Measurements from ENCODE around the gene TRMT61B. TPM values are rescaled to one million over a fixed set of nuclear protein-coding genes. Genes with fewer than 3 reads are reported as not detected.

The TRMT61B gene
- total RNA-seq (2016; rRNA removed; fragmentation: Illumina TruSeq; extraction: Trizol) (23.5 and 29.7 TPM in 2 replicates), polyA plus RNA-seq (2011; rRNA removed) (15.3 and 19.7 TPM in 2 replicates), polyA minus RNA-seq (2011; rRNA and poly(A)+ RNA removed; ENCODE audit: low replicate concordance) (8.9 and 10.3 TPM in 2 replicates), Bru-seq, nascent RNA (percentile 79 among the genes with signal in this experiment), BruChase-seq, experiment 1, labeled RNA remaining after a 6-hour chase (percentile 70 among the genes with signal in this experiment), BruChase-seq, experiment 2, labeled RNA remaining after a 2-hour chase (percentile 82 among the genes with signal in this experiment)
- 14.6 and 25.8 TPM in 2 replicates for total RNA-seq (2016; cell fraction: cytosol; rRNA removed; fragmentation: Illumina TruSeq; extraction: Trizol; ENCODE audit: low read depth)
- 19.8 and 37.3 TPM in 2 replicates for total RNA-seq (2016; cell fraction: insoluble cytoplasmic fraction; rRNA removed; fragmentation: Illumina TruSeq; extraction: Trizol)
- 11.6 and 17.0 TPM in 2 replicates for total RNA-seq (2016; cell fraction: membrane; rRNA removed; fragmentation: Illumina TruSeq; extraction: Trizol)
- total RNA-seq (2016; cell fraction: nucleus; rRNA removed; fragmentation: Illumina TruSeq; extraction: Trizol), result 18.5 and 19.2 TPM in 2 replicates
- polyA plus RNA-seq (2011; cell fraction: cytosol; rRNA removed), result 8.7 and 11.6 TPM in 2 replicates
- polyA plus RNA-seq (2011; cell fraction: nucleus; rRNA removed), result 13.3 and 14.3 TPM in 2 replicates
- 18.4 and 19.0 TPM in 2 replicates for polyA plus RNA-seq (2012)
- polyA plus RNA-seq (2016; cell fraction: cytosol; fragmentation: Illumina TruSeq; extraction: Trizol; ENCODE audit: low read depth), result 3.4 and 3.7 TPM in 2 replicates
- polyA plus RNA-seq (2016; cell fraction: insoluble cytoplasmic fraction; fragmentation: Illumina TruSeq; extraction: Trizol; ENCODE audit: low read depth), result 36.4 and 36.6 TPM in 2 replicates
- 7.8 and 8.1 TPM in 2 replicates for polyA plus RNA-seq (2016; cell fraction: membrane; fragmentation: Illumina TruSeq; extraction: Trizol; ENCODE audit: low read depth)
- 38.0 and 40.7 TPM in 2 replicates for polyA plus RNA-seq (2016; cell fraction: nucleus; fragmentation: Illumina TruSeq; extraction: Trizol; ENCODE audit: insufficient read depth, low read depth)
- polyA minus RNA-seq (2011; cell fraction: cytosol; rRNA and poly(A)+ RNA removed), result 8.7 and 13.5 TPM in 2 replicates
- 20.9 and 25.7 TPM in 2 replicates for polyA minus RNA-seq (2011; cell fraction: nucleus; rRNA and poly(A)+ RNA removed)
- long read RNA-seq, experiment 1, transcript TRMT61B-201 (7 exons, 1,836 nt), result major isoform, 22 of 46 reads
- long read RNA-seq, experiment 1, partial matches to known transcripts, result 7 of 46 reads
- long read RNA-seq, experiment 1, other reads (novel, unspliced or antisense), result 17 of 46 reads
- long read RNA-seq, experiment 2, transcript TRMT61B-201 (7 exons, 1,836 nt), result major isoform, 13 of 31 reads
- long read RNA-seq, experiment 2, partial matches to known transcripts, result 5 of 31 reads
- long read RNA-seq, experiment 2, other reads (novel, unspliced or antisense), result 13 of 31 reads

GRCh38 chr2:28870146-28870891 is at the start of gene TRMT61B:
TRMT61B (minus strand) TSS chr2:28870309; CDS start chr2:28870277, 32 bp downstream.
- Histone ChIP-seq H3K4me2 (ENCODE audit: low read depth, low read length) (peak within 1 kb of the TSS; percentile 82), H2AFZ (ENCODE audit: low read length) (peak within 1 kb of the TSS; percentile 98), H3K36me3 (replicated peaks in 1 of 2; ENCODE audit: control insufficient read depth in 1 of 2, insufficient read depth in 2 of 2, low read length in 2 of 2) (peaks cover 0 to 9% of the 10 kb centered on the region in 2 experiments; a peak in 1 of 5 replicates), H3K4me3 (replicated peaks in 1 of 3; ENCODE audit: insufficient read depth in 1 of 3, low read depth in 2 of 3, low read length in 3 of 3) (peak within 1 kb of the TSS; percentile 88 to 98 (median 92)), H3K4me1 (ENCODE audit: insufficient read depth, low read length) (peaks cover 52% of the 10 kb centered on the region), H3K9me3 (ENCODE audit: low read length) (no peaks in the 10 kb centered on the region), H3K27me3 (ENCODE audit: control insufficient read depth in 1 of 2, insufficient read depth in 2 of 2, low read length in 2 of 2) (no peaks in the 10 kb centered on the region; a peak in 1 of 5 replicates), H4K20me1 (ENCODE audit: insufficient read depth, low read length) (no peaks in the 10 kb centered on the region), H3K27ac (ENCODE audit: extremely low read length, insufficient read depth, low read length) (peak within 1 kb of the TSS; percentile 73), H3K9ac (ENCODE audit: insufficient read depth, low read depth, low read length) (peak within 1 kb of the TSS; percentile 84), H3K79me2 (ENCODE audit: insufficient read depth, low read length) (peaks cover 36% of the 10 kb centered on the region)
- TSS peak; percentile 99 for BruUV-seq (replicated peaks)
- in situ Hi-C loops (cut with HindIII; ENCODE audit: extremely low pct_ligation_motif_present, low pct_unique_long_range_greater_than_20kb) (no loop called here), intact Hi-C loops (cut with micrococcal nuclease; ENCODE audit: unreplicated experiment) (loop anchor here (1.0 kb wide), 2 partner anchors 24 to 28 kb away; partner anchors contain the start of gene WDR43)
- 2% methylated on average over 17 of the region's 57 CpGs for WGBS (ENCODE audit: low lambda C conversion rate)
- peak; percentile 85 for FAIRE-seq
- peak; percentile 94 for DNase-seq (ENCODE audit: low spot score)
- peak; percentile 98 for ATAC-seq
- ChIA-PET POLR2A (interaction anchor here (0.8 to 2.8 kb wide), 13 partner anchors 9 to 119 kb away, joined by 3 to 52 read pairs (median 4); partner anchors contain the start of genes PPP1CB and WDR43), CTCF (ENCODE audit: low intra/inter-chr PET ratio, low total read pairs) (no interaction called here)
- peak; percentile 28; the same call in 1 of the 2 replicates for TF ChIP-seq ARID3A (IDR thresholded peaks at IDR 0.05; ENCODE audit: low read depth, low read length)
- TF ChIP-seq, protein P1, sequence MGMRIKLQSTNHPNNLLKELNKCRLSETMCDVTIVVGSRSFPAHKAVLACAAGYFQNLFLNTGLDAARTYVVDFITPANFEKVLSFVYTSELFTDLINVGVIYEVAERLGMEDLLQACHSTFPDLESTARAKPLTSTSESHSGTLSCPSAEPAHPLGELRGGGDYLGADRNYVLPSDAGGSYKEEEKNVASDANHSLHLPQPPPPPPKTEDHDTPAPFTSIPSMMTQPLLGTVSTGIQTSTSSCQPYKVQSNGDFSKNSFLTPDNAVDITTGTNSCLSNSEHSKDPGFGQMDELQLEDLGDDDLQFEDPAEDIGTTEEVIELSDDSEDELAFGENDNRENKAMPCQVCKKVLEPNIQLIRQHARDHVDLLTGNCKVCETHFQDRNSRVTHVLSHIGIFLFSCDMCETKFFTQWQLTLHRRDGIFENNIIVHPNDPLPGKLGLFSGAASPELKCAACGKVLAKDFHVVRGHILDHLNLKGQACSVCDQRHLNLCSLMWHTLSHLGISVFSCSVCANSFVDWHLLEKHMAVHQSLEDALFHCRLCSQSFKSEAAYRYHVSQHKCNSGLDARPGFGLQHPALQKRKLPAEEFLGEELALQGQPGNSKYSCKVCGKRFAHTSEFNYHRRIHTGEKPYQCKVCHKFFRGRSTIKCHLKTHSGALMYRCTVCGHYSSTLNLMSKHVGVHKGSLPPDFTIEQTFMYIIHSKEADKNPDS (CRISPR knock-in tag; IDR thresholded peaks at IDR 0.05), result peak; percentile 77; the same call in 1 of the 2 replicates
- TF ChIP-seq ZNF496 (CRISPR knock-in tag; IDR thresholded peaks at IDR 0.05; ENCODE audit: insufficient replicate concordance), result no peak
- peak; percentile 88 for TF ChIP-seq ZNF768 (CRISPR knock-in tag; IDR thresholded peaks at IDR 0.05)
- peak; percentile 100 for TF ChIP-seq ATF1 (CRISPR knock-in tag; IDR thresholded peaks at IDR 0.05)
- peak; percentile 99 for TF ChIP-seq ERF (CRISPR knock-in tag; IDR thresholded peaks at IDR 0.05)
- TF ChIP-seq CEBPB (IDR thresholded peaks at IDR 0.05; ENCODE audit: borderline replicate concordance, low read depth, low read length), result peak; percentile 84
- TF ChIP-seq, protein P2, sequence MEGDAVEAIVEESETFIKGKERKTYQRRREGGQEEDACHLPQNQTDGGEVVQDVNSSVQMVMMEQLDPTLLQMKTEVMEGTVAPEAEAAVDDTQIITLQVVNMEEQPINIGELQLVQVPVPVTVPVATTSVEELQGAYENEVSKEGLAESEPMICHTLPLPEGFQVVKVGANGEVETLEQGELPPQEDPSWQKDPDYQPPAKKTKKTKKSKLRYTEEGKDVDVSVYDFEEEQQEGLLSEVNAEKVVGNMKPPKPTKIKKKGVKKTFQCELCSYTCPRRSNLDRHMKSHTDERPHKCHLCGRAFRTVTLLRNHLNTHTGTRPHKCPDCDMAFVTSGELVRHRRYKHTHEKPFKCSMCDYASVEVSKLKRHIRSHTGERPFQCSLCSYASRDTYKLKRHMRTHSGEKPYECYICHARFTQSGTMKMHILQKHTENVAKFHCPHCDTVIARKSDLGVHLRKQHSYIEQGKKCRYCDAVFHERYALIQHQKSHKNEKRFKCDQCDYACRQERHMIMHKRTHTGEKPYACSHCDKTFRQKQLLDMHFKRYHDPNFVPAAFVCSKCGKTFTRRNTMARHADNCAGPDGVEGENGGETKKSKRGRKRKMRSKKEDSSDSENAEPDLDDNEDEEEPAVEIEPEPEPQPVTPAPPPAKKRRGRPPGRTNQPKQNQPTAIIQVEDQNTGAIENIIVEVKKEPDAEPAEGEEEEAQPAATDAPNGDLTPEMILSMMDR (CRISPR knock-in tag; IDR thresholded peaks at IDR 0.05), result peak; percentile 46
- peak; percentile 54; the same call in 1 of the 2 replicates for TF ChIP-seq KLF15 (CRISPR knock-in tag; IDR thresholded peaks at IDR 0.05; ENCODE audit: borderline replicate concordance)
